GM23338 (cell line): Measurements from ENCODE around the gene EPSTI1. TPM values are rescaled to one million over a fixed set of nuclear protein-coding genes. Genes with fewer than 3 reads are reported as not detected.

Experiments
- ATAC-seq: fragments of 200-7000 bp; cut with Tn5 transposase; 3 replicates; pipeline ENCODE4 v1.9.1; 2020
- DNase-seq: peaks from one replicate; pipeline ENCODE4 v3.0.0-alpha.2; 2015; ENCODE audit warnings: low spot score
- H2AFZ ChIP-seq: fragments of 200-600 bp; sonication (generic); 2 replicates; pipeline ENCODE4 v1.8.0; 2016; ENCODE audit warnings: antibody characterized with exemption, mild to moderate bottlenecking, moderate library complexity
- H3F3A ChIP-seq: fragments of 200-600 bp; sonication (generic); replicated peaks from 2 replicates; pipeline ENCODE4 v1.8.0; 2017; ENCODE audit warnings: antibody characterized with exemption, mixed run types, low read depth
- H3K27ac ChIP-seq: fragments of 200-600 bp; sonication (generic); 2 replicates; pipeline ENCODE4 v1.6.1; 2016; ENCODE audit warnings: low read depth
- H3K27me3 ChIP-seq: fragments of 200-600 bp; sonication (generic); 2 replicates; pipeline ENCODE4 v1.8.0; 2016; ENCODE audit warnings: mild to moderate bottlenecking, mixed run types, moderate library complexity; ENCODE audit not compliant: insufficient read depth
- H3K36me3 ChIP-seq: fragments of 200-600 bp; sonication (generic); 2 replicates; pipeline ENCODE4 v1.8.0; 2016; ENCODE audit warnings: mild to moderate bottlenecking; ENCODE audit not compliant: insufficient read depth
- H3K4me1 ChIP-seq: fragments of 200-600 bp; sonication (generic); 2 replicates; pipeline ENCODE4 v1.8.0; 2016; ENCODE audit warnings: mild to moderate bottlenecking, moderate library complexity; ENCODE audit not compliant: insufficient read depth
- H3K4me2 ChIP-seq: fragments of 200-600 bp; sonication (generic); 2 replicates; pipeline ENCODE4 v1.7.1; 2017; ENCODE audit warnings: mixed run types
- H3K4me3 ChIP-seq: fragments of 200-600 bp; sonication (generic); 2 replicates; pipeline ENCODE4 v1.6.1; 2016; ENCODE audit warnings: mixed run types
- H3K79me2 ChIP-seq: fragments of 200-600 bp; sonication (generic); replicated peaks from 2 replicates; pipeline ENCODE4 v1.8.0; 2017; ENCODE audit warnings: mild to moderate bottlenecking; ENCODE audit not compliant: insufficient read depth
- H3K9me2 ChIP-seq: fragments of 200-600 bp; sonication (generic); 2 replicates; pipeline ENCODE4 v1.8.0; 2017; ENCODE audit not compliant: insufficient read depth
- H4K20me1 ChIP-seq: fragments of 200-600 bp; sonication (generic); replicated peaks from 2 replicates; pipeline ENCODE4 v1.8.0; 2017; ENCODE audit warnings: mild to moderate bottlenecking; ENCODE audit not compliant: insufficient read depth
- H3K27ac Mint-ChIP-seq: 2 replicates; pipeline ENCODE4 v1.8.0; 2020; ENCODE audit warnings: inconsistent platforms, mild to moderate bottlenecking, moderate library complexity, mixed read lengths
- H3K27me3 Mint-ChIP-seq: 3 replicates; pipeline ENCODE4 v1.8.0; 2022; ENCODE audit warnings: low read depth, mild to moderate bottlenecking, moderate library complexity, mixed read lengths, inconsistent platforms; ENCODE audit not compliant: insufficient read depth, poor library complexity
- H3K36me3 Mint-ChIP-seq: 3 replicates; pipeline ENCODE4 v1.8.0; 2021; ENCODE audit warnings: low read depth, mild to moderate bottlenecking, inconsistent platforms, moderate library complexity, mixed read lengths
- H3K4me1 Mint-ChIP-seq: 3 replicates; pipeline ENCODE4 v1.8.0; 2020; ENCODE audit warnings: mild to moderate bottlenecking, inconsistent platforms, mixed read lengths
- H3K4me3 Mint-ChIP-seq: 3 replicates; pipeline ENCODE4 v1.8.0; 2021; ENCODE audit warnings: moderate library complexity, mild to moderate bottlenecking, inconsistent platforms, mixed read lengths
- H3K9me3 Mint-ChIP-seq: 3 replicates; pipeline ENCODE4 v1.8.0; 2020; ENCODE audit warnings: moderate library complexity, mild to moderate bottlenecking, inconsistent platforms, mixed read lengths
- CREB1 ChIP-seq: fragments of 250-450 bp; sonication (Bioruptor Pico); IDR thresholded peaks from 2 replicates; pipeline ENCODE4 v1.5.0; 2020; ENCODE audit warnings: low read depth, mild to moderate bottlenecking, moderate library complexity
- EZH2 ChIP-seq: fragments of 200-600 bp; sonication (generic); IDR thresholded peaks from one replicate; pipeline ENCODE4 v1.8.0; 2017; ENCODE audit warnings: antibody characterized with exemption, mild to moderate bottlenecking, low read depth; ENCODE audit not compliant: unreplicated experiment
- EZH2phosphoT487 ChIP-seq: fragments of 200-600 bp; sonication (generic); IDR thresholded peaks from one replicate; pipeline ENCODE4 v1.8.1; 2018; ENCODE audit warnings: antibody characterized with exemption; ENCODE audit not compliant: unreplicated experiment
- JUNB ChIP-seq: IDR thresholded peaks from one replicate; pipeline ENCODE4 v1.6.1; 2016; ENCODE audit warnings: antibody characterized with exemption; ENCODE audit not compliant: unreplicated experiment
- NANOG ChIP-seq: IDR thresholded peaks from 2 replicates; pipeline ENCODE4 v1.6.1; 2016; ENCODE audit warnings: antibody characterized with exemption, borderline replicate concordance
- POLR2AphosphoS5 ChIP-seq: IDR thresholded peaks from 2 replicates; pipeline ENCODE4 v1.6.1; 2016; ENCODE audit warnings: antibody characterized with exemption, low read depth
- STAT1 ChIP-seq: IDR thresholded peaks from one replicate; pipeline ENCODE4 v1.6.1; 2016; ENCODE audit warnings: antibody characterized with exemption; ENCODE audit not compliant: unreplicated experiment
- ZNF114 ChIP-seq: fragments of 250-450 bp; sonication (Bioruptor Pico); IDR thresholded peaks from 2 replicates; pipeline ENCODE4 v1.5.0; 2020; ENCODE audit warnings: mild to moderate bottlenecking, moderate library complexity
- ZNF331 ChIP-seq: fragments of 250-450 bp; sonication (Bioruptor Pico); IDR thresholded peaks from 2 replicates; pipeline ENCODE4 v1.5.0; 2020; ENCODE audit warnings: low read depth, mild to moderate bottlenecking, moderate library complexity
- polyA plus RNA-seq: library from polyadenylated mRNA; unstranded; fragments of >200 nt; fragmentation: Nextera tagmentation; extraction: Ambion mirVana; gene quantifications from 2 replicates; pipeline ENCODE4 v1.2.1, GENCODE V29; 2016
- total RNA-seq: library from RNA; depleted of rRNA; stranded (reverse); fragments of >200 nt; shearing (Covaris generic); gene quantifications from 2 replicates; pipeline ENCODE4 v1.2.3, GENCODE V29; 2014
- TF ChIP-seq, protein P1 (sequence below): IDR thresholded peaks from one replicate; pipeline ENCODE4 v1.6.1; 2018; ENCODE audit warnings: antibody characterized with exemption; ENCODE audit not compliant: unreplicated experiment
- TF ChIP-seq, protein P2 (sequence below), 2 experiments: fragments of 200-600 bp in 1 of 2; sonication (generic) in 1 of 2; conservative IDR thresholded peaks; 2 replicates each; pipeline versions ENCODE4 v1.5.1 to v1.6.1; 2016 to 2017; ENCODE audit warnings: antibody characterized with exemption in 2 of 2, low read depth in 2 of 2, mild to moderate bottlenecking in 2 of 2, moderate library complexity in 1 of 2
- TF ChIP-seq, protein P3 (sequence below): IDR thresholded peaks from 2 replicates; pipeline ENCODE4 v1.6.1; 2016; ENCODE audit warnings: antibody characterized with exemption

EPSTI1 gene
- total and polyA plus RNA-seq, 2 experiments from 2014 or later = 0.10 to 0.68 TPM

DNA sequence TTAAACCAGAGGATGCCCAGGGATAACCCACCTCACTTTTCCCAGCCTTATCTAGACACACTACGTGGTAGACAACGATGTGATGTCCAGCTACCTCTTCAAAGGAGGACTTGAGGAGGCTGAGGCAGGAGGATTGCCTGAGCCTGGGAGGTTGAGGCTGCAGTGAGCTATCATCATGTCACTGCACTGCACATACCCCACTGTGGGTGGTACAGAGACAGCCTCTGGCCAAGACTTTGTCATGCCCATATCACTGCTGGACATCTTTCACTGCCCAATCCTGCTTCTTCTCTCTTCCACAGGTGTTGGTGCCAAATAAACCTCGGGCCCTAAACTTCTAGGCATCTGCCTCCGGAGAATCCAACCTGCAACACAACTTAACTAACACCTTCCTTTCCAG lies 124.8 kb downstream of the EPSTI1 start:
- H3K9me3 Mint-ChIP-seq = peaks cover 26% of the 10 kb centered on the region; the same call in 2 of the 3 replicates
- DNase-seq (no peak), ATAC-seq (no peak)
- H3K4me3 ChIP-seq = peak overlapping the region; percentile 39
- H3K4me1 ChIP-seq = peaks cover 24% of the 10 kb centered on the region
- peaks cover 35% of the 10 kb centered on the region for H4K20me1 ChIP-seq
- H3K4me2 ChIP-seq = peak overlapping the region; percentile 55; the same call in 1 of the 2 replicates
- H2AFZ ChIP-seq = no peak overlapping the region
- H3K36me3 ChIP-seq = peaks cover 45% of the 10 kb centered on the region
- peaks cover 32% of the 10 kb centered on the region for H3K27me3 Mint-ChIP-seq
- H3K27ac Mint-ChIP-seq = 0 out of 2 replicates have a peak overlapping the region, but pooled peaks have one; percentile 18
- peaks cover 40% of the 10 kb centered on the region for H3K79me2 ChIP-seq
- peaks cover 43% of the 10 kb centered on the region for H3K4me1 Mint-ChIP-seq
- H3K27ac ChIP-seq = peak overlapping the region; percentile 92
- peak overlapping the region; percentile 59; the same call in 2 of the 3 replicates for H3K4me3 Mint-ChIP-seq
- H3K36me3 Mint-ChIP-seq = peaks cover 98% of the 10 kb centered on the region
- H3F3A ChIP-seq = peaks cover 43% of the 10 kb centered on the region
- H3K9me2 ChIP-seq = no peaks in the 10 kb centered on the region
- TF ChIP-seq POLR2AphosphoS5 (peak; percentile 32; the same call in 1 of the 2 replicates), EZH2 (no peak)
- no peaks in the 10 kb centered on the region for H3K27me3 ChIP-seq

DNA sequence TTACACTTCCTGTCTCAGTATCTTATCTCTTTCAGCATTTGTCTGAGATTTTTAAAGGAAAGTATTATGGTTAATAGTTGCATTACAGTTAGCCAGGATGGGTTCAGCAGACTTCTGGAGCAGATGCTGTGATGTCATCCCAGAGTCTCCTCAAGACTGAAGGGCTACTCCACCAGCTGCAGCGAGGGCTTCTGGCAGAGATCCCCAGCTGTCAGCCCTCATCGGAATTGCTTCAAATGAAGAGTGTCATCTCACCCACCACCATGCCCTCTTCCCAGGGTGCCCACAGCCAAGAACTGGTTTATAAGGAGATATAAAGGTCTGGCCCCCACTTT lies 126.3 kb downstream of the EPSTI1 start:
- H3K27me3 Mint-ChIP-seq = peaks cover 33% of the 10 kb centered on the region

More for the DNA sequence above, 126.3 kb downstream of the EPSTI1 start:
- peaks cover 43% of the 10 kb centered on the region for H3F3A ChIP-seq
- peak overlapping the region; percentile 40 for H3K4me3 ChIP-seq
- ATAC-seq = no peak; the same call in 2 of the 3 replicates
- H3K79me2 ChIP-seq = peaks cover 32% of the 10 kb centered on the region
- H3K27me3 ChIP-seq = no peaks in the 10 kb centered on the region
- no peak overlapping the region for H2AFZ ChIP-seq
- H3K4me2 ChIP-seq = peak overlapping the region; percentile 29; the same call in 1 of the 2 replicates
- H4K20me1 ChIP-seq = peaks cover 41% of the 10 kb centered on the region
- H3K36me3 Mint-ChIP-seq = peaks cover 98% of the 10 kb centered on the region
- H3K36me3 ChIP-seq = peaks cover 52% of the 10 kb centered on the region
- no peaks in the 10 kb centered on the region for H3K9me2 ChIP-seq
- H3K4me3 Mint-ChIP-seq = peak overlapping the region; percentile 5; the same call in 1 of the 3 replicates
- peaks cover 24% of the 10 kb centered on the region; the same call in 2 of the 3 replicates for H3K9me3 Mint-ChIP-seq
- H3K4me1 ChIP-seq = peaks cover 27% of the 10 kb centered on the region
- TF ChIP-seq, protein P1, sequence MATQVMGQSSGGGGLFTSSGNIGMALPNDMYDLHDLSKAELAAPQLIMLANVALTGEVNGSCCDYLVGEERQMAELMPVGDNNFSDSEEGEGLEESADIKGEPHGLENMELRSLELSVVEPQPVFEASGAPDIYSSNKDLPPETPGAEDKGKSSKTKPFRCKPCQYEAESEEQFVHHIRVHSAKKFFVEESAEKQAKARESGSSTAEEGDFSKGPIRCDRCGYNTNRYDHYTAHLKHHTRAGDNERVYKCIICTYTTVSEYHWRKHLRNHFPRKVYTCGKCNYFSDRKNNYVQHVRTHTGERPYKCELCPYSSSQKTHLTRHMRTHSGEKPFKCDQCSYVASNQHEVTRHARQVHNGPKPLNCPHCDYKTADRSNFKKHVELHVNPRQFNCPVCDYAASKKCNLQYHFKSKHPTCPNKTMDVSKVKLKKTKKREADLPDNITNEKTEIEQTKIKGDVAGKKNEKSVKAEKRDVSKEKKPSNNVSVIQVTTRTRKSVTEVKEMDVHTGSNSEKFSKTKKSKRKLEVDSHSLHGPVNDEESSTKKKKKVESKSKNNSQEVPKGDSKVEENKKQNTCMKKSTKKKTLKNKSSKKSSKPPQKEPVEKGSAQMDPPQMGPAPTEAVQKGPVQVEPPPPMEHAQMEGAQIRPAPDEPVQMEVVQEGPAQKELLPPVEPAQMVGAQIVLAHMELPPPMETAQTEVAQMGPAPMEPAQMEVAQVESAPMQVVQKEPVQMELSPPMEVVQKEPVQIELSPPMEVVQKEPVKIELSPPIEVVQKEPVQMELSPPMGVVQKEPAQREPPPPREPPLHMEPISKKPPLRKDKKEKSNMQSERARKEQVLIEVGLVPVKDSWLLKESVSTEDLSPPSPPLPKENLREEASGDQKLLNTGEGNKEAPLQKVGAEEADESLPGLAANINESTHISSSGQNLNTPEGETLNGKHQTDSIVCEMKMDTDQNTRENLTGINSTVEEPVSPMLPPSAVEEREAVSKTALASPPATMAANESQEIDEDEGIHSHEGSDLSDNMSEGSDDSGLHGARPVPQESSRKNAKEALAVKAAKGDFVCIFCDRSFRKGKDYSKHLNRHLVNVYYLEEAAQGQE = no peak
- no peak; the same call in 1 of the 2 replicates for TF ChIP-seq POLR2AphosphoS5
- TF ChIP-seq STAT1 = no peak
- TF ChIP-seq CREB1 = no peak
- TF ChIP-seq ZNF114 (CRISPR knock-in tag) = no peak
- no peak for TF ChIP-seq ZNF331 (CRISPR knock-in tag)
- no peak for TF ChIP-seq NANOG
- TF ChIP-seq JUNB = no peak
- TF ChIP-seq, protein P2, sequence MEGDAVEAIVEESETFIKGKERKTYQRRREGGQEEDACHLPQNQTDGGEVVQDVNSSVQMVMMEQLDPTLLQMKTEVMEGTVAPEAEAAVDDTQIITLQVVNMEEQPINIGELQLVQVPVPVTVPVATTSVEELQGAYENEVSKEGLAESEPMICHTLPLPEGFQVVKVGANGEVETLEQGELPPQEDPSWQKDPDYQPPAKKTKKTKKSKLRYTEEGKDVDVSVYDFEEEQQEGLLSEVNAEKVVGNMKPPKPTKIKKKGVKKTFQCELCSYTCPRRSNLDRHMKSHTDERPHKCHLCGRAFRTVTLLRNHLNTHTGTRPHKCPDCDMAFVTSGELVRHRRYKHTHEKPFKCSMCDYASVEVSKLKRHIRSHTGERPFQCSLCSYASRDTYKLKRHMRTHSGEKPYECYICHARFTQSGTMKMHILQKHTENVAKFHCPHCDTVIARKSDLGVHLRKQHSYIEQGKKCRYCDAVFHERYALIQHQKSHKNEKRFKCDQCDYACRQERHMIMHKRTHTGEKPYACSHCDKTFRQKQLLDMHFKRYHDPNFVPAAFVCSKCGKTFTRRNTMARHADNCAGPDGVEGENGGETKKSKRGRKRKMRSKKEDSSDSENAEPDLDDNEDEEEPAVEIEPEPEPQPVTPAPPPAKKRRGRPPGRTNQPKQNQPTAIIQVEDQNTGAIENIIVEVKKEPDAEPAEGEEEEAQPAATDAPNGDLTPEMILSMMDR (conservative IDR thresholded peaks at IDR 0.05; ENCODE audit: low read depth in 2 of 2) = no peak
- no peak for TF ChIP-seq EZH2phosphoT487
- TF ChIP-seq, protein P3, sequence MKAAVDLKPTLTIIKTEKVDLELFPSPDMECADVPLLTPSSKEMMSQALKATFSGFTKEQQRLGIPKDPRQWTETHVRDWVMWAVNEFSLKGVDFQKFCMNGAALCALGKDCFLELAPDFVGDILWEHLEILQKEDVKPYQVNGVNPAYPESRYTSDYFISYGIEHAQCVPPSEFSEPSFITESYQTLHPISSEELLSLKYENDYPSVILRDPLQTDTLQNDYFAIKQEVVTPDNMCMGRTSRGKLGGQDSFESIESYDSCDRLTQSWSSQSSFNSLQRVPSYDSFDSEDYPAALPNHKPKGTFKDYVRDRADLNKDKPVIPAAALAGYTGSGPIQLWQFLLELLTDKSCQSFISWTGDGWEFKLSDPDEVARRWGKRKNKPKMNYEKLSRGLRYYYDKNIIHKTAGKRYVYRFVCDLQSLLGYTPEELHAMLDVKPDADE = no peak
- no peak for TF ChIP-seq EZH2
- peak overlapping the region; percentile 9; the same call in 1 of the 2 replicates for H3K27ac Mint-ChIP-seq
- DNase-seq = no peak
- peak overlapping the region; percentile 92; the same call in 1 of the 2 replicates for H3K27ac ChIP-seq
- H3K4me1 Mint-ChIP-seq = peaks cover 45% of the 10 kb centered on the region
